ENCODE data around the gene SMARCC2. TPM values are rescaled to one million over a fixed set of nuclear protein-coding genes. Genes with fewer than 3 reads are reported as not detected.

The SMARCC2 gene
- total and polyA plus RNA-seq, 12 donors: 16.2 to 81.9 (median 60.7) TPM

GRCh38 chr12:56160193-56160763, 29.0 kb downstream of the SMARCC2 start:
- Histone ChIP-seq H3K9me3 (no peaks in the 10 kb centered on the region), H3K4me3 (peak overlapping the region; percentile 73 to 98 (median 91)), H3K36me3 (peaks cover 8 to 65% (median 55%) of the 10 kb centered on the region in 9 donors), H3K27ac (peak overlapping the region; percentile 93 to 99 (median 98)), H3K27me3 (no peaks in the 10 kb centered on the region), H3K4me1 (peaks cover 20 to 56% (median 40%) of the 10 kb centered on the region in 9 donors)
- 16 to 20% methylated on average over 7 of the region's 7 CpGs for WGBS, 2 donors
- no peak for TF ChIP-seq CTCF (IDR thresholded peaks at IDR 0.05)
- intact Hi-C loops (cut with DNase I): loop anchor here in 2 of 10 donors (2.0 kb wide), 2 partner anchors 29 to 41 kb away; partner anchors contain the start of genes SMARCC2 (in 2 of the 2) and ZC3H10 (in 1 of the 2)
- no peak for ATAC-seq
- DNase-seq: no peak

GRCh38 chr12:56159482-56160192, 29.6 kb downstream of the SMARCC2 start:
- Histone ChIP-seq H3K4me3 (peak overlapping the region; percentile 73 to 98 (median 91)), H3K27me3 (no peaks in the 10 kb centered on the region), H3K9me3 (no peaks in the 10 kb centered on the region), H3K27ac (peak overlapping the region; percentile 93 to 99 (median 98)), H3K36me3 (peaks cover 4 to 62% (median 50%) of the 10 kb centered on the region in 9 donors), H3K4me1 (peaks cover 20 to 50% (median 40%) of the 10 kb centered on the region in 9 donors)
- DNase-seq (no peak), ATAC-seq (no peak)
- intact Hi-C loops (cut with DNase I): loop anchor here in 7 of 10 donors (1.0 to 5.0 kb wide), 5 partner anchors 29 to 41 kb away; partner anchors contain the start of genes ZC3H10 (in 3 of the 7) and SMARCC2 (in 2 of the 7)
- 2 to 7% methylated on average over 8 of the region's 8 CpGs for WGBS, 2 donors
- TF ChIP-seq CTCF (IDR thresholded peaks at IDR 0.05): no peak

- Histone ChIP-seq H3K27me3 (no peaks in the 10 kb centered on the region), H3K9me3 (no peaks in the 10 kb centered on the region), H3K4me3 (peak overlapping the region; percentile 73 to 98 (median 91)), H3K27ac (peak overlapping the region; percentile 93 to 99 (median 98)), H3K4me1 (peaks cover 20 to 50% (median 40%) of the 10 kb centered on the region in 9 donors), H3K36me3 (peaks cover 4 to 55% (median 44%) of the 10 kb centered on the region in 9 donors)
- DNase-seq: peak; percentile 71 to 86
- peak; percentile 61 to 83 (median 77) for ATAC-seq
- no peak for TF ChIP-seq CTCF (IDR thresholded peaks at IDR 0.05)
- 0 to 1% methylated on average over 6 of the region's 6 CpGs for WGBS, 2 donors
- intact Hi-C loops (cut with DNase I): loop anchor here in 7 of 10 donors (1.0 to 5.0 kb wide), 4 partner anchors 32 to 40 kb away; partner anchors contain the start of gene ZC3H10 (in 2 of the 7)
Observed at GRCh38 chr12:56158926-56159461, 30.3 kb downstream of the SMARCC2 start.

Data from heart right ventricle (tissue), 16 donors.